NCI-H1105 (cell line): ENCODE data around the gene NFIB.

Experiments
- DNase-seq: peaks from one replicate; lab custom pipeline; 2025; lab: John Stamatoyannopoulos, UW

NFIB gene

GRCh38 chr9:14188538-14188937 is 125.4 kb downstream of the NFIB start:
- no peak for DNase-seq

GRCh38 chr9:14188011-14188410 is 125.9 kb downstream of the NFIB start:
- no peak for DNase-seq

DNA sequence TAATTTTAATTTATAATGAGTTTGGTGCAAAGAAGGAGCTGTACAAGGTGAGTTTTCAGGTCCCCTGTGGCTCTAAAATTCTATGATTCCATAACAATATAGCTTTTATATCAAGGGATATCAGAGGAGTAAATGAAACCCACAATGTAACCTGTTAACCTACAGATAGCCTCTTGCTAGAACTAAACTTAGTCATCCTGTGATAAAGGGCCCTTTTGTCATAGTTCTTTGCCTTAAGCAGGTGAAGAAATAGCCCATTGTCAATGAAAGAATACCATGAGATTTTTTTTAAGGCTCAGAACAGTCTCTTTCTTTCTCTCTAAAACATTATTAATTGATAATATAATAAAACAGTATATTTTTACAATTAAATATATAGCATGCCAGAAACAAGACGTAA is 127.8 kb downstream of the NFIB start:
- DNase-seq = no peak

DNA sequence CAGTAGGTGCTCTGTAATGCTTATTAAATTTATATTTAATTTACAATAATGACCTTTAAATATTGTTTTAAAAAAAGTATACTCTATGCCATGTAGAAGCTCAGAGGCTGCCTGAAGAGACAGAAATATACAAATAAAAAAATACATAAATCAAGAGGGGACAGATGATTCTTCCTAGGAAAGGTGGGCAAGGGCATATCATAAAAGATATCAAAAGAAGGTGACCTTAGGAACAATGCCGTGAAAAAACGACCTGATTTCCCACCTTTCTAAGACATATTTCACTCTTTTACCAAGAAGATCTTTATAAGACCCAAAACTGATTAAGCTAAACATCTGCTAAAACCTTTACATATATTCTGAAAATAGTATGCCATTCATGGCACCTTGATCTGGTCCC is 128.9 kb downstream of the NFIB start:
- DNase-seq = no peak

GRCh38 chr9:14183001-14183400 is 130.9 kb downstream of the NFIB start:
- DNase-seq = no peak

DNA sequence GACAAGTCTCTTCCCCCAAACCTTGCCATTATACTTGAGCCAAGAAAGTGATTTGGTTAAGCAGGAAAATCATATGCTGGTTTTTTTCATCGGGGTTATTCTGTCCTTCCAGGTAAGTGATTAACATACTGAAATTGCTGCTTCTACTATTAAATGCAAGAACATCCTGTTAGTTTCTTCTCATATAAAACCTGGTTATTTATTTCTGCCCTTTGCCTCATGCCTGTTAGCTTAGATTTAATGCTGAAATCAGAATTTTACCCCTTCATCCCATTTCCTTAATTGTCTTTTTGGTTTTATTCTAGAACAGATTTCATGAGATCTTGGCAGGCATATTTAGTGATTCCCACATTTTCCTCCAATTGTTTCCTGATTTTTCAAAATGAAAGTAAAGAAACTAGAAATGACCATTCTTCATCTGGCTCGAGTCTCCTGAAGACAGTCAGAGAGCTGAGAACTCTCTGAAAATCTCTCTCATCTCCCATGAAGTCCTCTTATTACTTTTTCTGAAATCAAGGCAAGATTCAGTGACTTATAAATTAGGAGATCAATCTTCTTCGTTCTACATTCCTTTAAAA is 132.9 kb downstream of the NFIB start:
- DNase-seq = no peak

DNA sequence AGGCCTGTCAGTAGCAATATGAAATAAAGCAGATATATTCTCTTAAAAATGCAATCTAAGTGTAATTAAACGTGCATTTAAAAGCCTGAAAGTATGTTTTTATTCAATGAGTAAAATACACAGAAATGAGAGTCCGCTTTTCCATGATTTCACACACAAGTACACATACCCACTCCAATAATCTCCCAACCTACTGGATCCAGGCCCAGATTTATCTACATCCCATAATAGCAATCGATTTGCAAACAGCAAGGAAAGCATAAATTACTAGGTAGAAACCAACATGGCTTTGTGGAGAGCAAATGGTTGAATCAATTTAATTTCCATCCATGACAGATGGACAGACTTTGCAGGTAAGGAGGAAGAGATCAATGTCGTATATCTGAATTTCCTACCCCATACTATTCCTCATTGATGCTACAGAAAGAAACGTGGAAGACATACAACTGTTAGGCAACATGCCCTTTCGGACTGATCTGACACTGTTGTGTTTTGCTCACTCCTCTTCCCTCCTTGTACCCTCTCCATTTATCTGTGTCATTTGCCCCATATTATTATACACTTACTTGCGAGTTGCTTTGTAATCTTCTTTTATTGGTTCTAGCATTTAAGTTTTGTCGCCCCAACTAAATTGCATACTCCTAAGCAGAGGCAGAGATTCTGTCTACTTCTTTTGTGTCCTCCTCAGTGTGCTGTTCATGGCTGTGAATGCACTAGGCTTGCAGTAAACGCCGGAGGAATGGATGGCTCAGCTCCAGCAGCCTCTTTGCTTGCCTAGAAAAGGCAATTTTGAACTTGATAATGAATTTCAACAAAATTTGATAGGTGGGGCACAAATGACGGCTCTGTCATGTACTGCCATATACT is 133.6 kb downstream of the NFIB start:
- peak; percentile 59 for DNase-seq

DNA sequence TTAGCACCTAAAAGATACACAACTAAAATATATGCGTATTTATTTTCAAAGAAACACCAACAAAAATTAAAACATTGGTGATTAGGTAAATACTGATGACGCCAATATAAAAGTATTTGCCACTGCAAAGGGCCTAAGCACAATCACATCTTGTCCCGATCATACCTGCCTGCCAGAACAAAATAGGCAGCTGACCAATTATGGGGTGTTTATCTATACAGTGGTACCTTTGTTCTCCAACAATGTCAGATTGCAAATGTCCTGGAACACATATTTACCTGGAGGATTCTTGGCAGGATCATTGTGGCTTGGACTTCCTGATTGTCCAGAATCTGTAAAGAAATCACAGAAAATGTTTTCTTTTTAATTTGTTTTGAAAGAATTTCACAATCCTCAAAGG is 134.5 kb downstream of the NFIB start:
- DNase-seq = peak; percentile 66

DNA sequence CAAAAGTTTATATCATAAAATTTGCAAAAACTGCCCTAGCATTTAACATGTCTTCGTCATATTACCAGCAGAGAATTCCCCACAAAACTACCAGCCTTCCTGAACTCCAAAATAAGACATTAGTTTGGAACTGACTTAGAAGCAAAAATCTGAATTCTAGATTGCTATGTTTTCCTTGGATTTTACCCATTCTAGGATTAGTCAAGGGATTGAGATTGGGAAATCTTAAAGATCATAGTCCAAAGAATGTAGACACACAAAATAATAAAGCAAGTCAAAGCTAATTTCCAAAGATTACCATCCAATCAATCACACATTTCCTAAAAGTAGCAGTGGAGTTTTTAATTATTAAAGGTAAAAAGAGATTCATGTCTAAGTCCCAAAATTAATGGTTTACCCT is 138.2 kb downstream of the NFIB start:
- DNase-seq = no peak

DNA sequence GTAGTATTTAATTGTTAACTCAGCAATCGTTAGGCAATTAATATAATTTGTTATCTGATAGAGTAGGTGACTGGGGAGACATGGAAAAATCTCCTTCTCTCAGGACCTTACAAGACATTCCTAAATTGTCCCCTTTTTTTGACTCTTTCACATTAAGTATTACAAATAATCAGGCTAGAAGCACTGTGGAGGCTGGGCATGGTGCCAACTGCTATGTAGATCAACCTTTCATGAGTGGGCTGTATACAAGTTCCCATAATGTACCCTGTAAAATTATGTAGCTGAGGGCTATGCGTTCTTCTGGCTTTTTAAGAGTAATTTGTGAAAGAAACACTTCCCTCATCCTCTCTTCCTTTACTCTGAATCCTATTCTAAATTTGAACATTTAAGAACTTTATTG is 140.2 kb downstream of the NFIB start:
- peak; percentile 62 for DNase-seq

DNA sequence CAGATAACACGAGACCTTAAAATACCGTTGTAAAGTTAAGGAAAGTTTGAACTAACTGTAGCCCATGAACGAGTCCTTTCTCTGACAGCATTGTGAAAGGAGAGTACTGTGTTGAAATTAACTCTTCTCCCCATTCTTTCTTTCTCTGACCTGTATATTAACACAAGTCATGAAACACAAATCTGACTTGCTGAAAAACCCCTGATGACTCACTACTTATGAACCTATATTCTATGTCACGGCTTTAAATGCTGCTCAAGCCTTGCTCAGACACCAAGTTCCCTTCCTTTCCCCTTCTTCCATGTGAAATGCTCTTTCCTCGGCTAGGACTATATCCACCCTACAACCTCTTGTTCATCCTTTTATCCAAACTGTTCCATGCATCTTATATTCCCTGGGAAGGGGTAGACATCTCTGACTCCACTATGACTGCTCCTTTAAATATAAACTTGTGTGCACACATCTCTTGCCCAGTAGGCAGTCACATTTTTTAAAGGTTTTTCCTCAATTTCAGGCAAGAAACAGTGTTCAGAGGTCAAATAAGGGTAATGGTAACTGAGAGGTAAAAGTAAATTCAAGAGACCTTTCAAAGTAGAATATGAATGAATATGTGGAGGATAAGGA is 142.9 kb downstream of the NFIB start:
- no peak for DNase-seq

DNA sequence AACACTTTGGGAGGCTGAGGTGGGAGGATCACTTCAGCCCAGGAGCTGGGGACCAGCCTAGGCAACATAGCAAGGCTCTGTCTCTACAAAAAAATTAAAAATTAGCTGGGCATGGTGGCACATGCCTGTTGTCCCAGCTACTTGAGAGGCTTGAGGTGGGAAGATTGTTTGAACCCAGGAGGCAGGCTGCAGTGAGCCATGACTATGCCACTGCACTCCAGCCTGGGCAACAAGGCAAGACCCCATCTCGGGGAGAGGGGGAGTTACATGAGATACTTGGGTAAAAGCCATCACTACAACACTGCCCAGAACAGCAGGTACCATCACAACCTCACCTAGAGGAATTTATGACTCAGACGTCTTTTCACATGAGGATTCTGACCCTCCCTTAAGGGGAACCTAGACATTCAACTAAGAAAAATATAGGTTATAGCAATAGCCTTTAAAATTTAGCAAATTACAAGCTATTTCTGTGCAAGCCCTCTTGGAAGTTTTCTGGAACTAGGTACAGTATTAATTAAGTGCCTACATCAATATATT is 143.5 kb downstream of the NFIB start:
- no peak for DNase-seq

GRCh38 chr9:14168381-14168780 is 145.6 kb downstream of the NFIB start:
- no peak for DNase-seq

GRCh38 chr9:14165376-14166035 is 148.4 kb downstream of the NFIB start:
- DNase-seq = peak; percentile 77

DNA sequence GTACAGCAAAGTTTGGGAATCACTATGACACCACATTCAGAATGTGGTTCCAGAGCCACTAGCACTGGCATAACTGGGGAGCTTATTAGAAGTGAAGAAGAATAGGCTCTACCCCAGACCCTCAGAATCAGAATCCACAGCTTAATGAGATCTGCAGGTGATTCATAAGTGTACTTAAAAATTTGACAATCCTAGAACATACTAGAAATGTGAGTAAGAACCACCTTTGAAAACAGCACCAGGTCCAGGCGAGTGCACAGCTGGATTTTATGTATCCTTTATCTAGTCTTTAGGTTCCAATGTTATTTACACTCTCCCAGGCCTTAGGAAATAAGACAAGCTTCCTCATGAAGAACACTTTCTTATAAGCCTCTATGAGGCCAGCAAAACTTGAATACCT is 149.0 kb downstream of the NFIB start:
- DNase-seq = no peak

DNA sequence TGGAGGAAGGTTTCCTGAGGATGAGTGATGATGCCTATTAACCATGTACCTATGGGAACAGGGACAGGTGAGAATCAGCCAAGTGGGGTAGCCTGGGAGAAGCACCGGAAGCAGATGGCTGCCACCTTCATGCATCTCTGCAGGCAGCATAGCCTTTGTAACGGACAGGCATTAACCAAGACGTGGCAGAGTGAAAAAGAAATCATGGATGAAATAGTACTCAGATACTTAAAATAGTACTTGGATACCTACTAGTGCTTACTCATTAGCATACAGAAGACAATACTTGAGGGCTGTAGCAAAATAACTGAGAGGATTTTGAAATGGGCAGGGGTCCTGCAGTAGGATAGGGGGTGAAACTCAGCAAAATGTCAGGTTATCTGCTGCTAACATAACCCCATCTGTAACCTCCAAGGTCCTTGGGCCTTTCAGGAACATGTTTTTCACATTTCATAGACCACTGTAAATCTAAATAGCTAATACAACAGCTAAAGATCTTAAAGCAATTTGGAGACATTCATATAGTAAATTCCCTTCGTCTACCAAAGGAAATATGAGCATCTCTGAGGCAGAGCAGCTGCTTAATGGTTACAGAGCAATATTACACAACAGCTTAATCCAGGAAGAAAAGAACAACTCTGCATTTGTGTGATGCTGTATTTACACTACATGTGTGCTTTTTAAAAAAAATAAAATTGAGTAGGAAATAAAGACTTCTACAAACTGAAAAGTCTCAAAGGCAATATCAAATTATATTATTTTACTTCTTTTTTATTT is 154.3 kb downstream of the NFIB start:
- DNase-seq = no peak

DNA sequence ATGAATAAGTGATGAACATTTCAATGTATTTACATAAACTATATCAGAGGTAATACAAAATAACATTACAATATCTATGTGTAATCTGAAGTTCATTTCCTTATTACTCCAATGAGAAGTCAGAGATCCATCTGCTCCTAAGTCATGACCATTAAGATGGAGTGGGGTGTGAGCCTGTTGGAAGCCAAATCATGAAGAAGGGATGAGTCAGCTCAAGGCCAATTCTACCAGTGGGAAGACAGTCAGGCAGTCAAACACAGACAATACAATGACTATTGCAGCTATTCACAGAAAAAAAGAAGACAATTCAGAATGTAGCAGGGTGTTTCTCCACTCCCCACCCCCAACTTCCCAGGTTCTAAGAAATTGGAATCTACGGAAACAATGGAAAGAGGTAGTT is 155.0 kb downstream of the NFIB start:
- no peak for DNase-seq

GRCh38 chr9:14158136-14158813 is 155.7 kb downstream of the NFIB start:
- DNase-seq = no peak

- DNase-seq = no peak
Observed at GRCh38 chr9:14157191-14157590, 156.8 kb downstream of the NFIB start.

- DNase-seq = no peak
Observed at GRCh38 chr9:14156046-14156445, 157.9 kb downstream of the NFIB start.

DNA sequence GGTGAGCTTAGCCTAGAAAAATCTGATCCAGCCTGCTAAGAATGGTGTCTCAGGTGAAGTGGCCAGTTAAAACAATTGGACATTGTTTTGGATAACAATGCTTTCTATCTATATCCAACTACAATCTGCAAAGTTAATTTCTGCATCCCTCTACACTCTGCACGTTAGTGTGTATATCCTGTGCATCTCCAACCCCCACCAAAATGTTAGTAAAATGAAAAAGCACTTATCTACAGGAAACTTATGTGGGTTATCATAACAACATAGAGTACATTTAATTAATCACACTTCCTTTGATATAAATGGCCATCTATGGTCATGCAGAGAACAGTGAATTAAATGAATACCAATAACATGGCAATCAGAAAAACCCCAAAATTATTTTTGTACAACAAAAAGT is 158.7 kb downstream of the NFIB start:
- DNase-seq = no peak
